ENCODE data around the gene ZNG1A.
"Not testable (repeated sequence)": the region's sequence is repeated elsewhere in the genome, so short reads cannot be mapped to it uniquely, and the experiment has no call there.

DNA sequence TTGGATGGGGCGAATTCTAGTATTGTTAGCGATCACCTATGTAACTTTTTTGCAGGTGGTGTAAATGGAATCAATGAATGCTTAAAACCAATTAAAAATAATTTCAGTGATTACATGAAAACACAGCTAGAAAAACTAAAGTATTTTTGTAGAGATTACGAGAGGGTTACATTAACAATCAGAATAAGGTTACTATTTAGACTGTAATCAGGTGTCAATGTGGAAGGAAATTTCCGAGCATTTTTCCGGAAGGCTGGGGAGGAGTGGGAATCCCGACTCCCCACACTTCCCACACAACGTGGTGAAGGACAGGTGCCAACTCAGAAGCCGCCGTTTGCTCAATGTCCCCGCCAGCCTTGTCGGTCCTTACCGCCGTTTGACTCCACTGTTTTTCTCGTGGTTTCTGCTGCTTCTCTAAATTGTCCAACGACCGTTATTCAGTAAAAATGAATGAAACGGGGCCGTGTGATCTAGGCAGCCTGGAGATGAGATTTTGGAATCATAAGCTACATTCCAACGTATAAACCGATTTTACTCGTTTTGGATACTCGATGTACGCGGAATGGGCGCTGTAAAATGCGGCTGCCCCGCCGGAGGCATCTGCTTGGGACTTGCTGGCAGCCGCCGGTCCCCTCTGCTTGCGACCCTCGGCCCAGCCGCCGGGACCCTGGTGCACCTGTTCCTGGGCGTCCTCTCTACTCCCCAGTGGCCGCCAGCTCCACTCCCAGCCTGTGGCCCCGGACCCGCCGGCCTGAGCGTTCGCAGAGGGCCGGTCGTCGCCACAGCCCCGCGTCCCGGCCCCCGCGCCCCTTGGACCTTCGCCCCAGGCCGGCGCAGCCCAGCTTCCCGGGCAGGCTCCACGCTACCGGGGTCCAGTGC is 66.0 kb downstream of the ZNG1A start:
- TF ChIP-seq, protein P1, sequence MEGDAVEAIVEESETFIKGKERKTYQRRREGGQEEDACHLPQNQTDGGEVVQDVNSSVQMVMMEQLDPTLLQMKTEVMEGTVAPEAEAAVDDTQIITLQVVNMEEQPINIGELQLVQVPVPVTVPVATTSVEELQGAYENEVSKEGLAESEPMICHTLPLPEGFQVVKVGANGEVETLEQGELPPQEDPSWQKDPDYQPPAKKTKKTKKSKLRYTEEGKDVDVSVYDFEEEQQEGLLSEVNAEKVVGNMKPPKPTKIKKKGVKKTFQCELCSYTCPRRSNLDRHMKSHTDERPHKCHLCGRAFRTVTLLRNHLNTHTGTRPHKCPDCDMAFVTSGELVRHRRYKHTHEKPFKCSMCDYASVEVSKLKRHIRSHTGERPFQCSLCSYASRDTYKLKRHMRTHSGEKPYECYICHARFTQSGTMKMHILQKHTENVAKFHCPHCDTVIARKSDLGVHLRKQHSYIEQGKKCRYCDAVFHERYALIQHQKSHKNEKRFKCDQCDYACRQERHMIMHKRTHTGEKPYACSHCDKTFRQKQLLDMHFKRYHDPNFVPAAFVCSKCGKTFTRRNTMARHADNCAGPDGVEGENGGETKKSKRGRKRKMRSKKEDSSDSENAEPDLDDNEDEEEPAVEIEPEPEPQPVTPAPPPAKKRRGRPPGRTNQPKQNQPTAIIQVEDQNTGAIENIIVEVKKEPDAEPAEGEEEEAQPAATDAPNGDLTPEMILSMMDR (conservative IDR thresholded peaks at IDR 0.05; ENCODE audit: low read length), result not testable (repeated sequence)
- not testable (repeated sequence) for TF ChIP-seq EZH2phosphoT487 (IDR thresholded peaks at IDR 0.05; ENCODE audit: borderline replicate concordance, low read depth, low read length)
